GM12891 (cell line): ENCODE results near the gene SPACA1.

Experiments
- PAX5 ChIP-seq: IDR thresholded peaks from 2 replicates; pipeline ENCODE4 v1.6.1; 2011; ENCODE audit warnings: low read length, moderate library complexity, mild to moderate bottlenecking; ENCODE audit not compliant: insufficient read depth, severe bottlenecking
- POLR2A ChIP-seq: IDR thresholded peaks from 2 replicates; pipeline ENCODE4 v1.6.1; 2011; ENCODE audit warnings: low read depth, low read length, control low read depth
- POLR2AphosphoS5 ChIP-seq: IDR thresholded peaks from 2 replicates; pipeline ENCODE4 v1.6.1; 2011; ENCODE audit warnings: low read depth, low read length, control low read depth

DNA sequence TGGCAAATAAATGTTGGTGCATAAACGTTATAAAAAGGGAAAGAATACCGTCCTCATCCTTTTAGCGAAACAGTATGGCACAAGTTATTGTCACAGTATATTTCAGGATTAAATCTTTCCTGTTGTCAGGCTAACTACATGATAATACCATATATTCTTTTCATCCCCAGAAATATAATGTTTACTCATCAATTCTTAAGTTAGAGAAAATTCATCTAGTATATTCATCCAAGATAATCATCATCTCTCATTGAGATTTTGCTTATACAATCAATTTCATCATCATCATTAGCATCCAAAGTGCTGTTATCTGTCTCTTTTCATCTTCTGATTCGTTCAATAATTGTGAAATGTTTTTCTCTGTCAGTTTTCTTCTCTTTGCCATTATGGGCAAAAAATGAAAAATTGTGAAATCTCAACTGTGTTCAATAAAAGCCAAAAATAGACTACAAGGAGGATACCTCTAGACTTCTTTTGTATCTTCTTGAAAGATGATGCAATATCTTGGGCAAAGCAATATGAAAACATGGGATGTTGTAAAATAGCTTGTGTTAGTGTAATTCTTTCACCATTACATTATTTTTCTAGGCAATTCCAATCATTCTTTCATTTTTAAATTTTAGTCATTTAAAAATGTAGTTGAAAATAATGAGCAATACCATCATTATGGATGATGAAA lies 2.6 kb downstream of the SPACA1 start:
- TF ChIP-seq POLR2A: no peak
- TF ChIP-seq POLR2AphosphoS5: no peak
- TF ChIP-seq PAX5: no peak
